Measurements from ENCODE around the gene KANSL1. TPM values are rescaled to one million over a fixed set of nuclear protein-coding genes. Genes with fewer than 3 reads are reported as not detected.

The KANSL1 gene
- total RNA-seq, 1 experiment from 2014 or later: 67.1 TPM

DNA sequence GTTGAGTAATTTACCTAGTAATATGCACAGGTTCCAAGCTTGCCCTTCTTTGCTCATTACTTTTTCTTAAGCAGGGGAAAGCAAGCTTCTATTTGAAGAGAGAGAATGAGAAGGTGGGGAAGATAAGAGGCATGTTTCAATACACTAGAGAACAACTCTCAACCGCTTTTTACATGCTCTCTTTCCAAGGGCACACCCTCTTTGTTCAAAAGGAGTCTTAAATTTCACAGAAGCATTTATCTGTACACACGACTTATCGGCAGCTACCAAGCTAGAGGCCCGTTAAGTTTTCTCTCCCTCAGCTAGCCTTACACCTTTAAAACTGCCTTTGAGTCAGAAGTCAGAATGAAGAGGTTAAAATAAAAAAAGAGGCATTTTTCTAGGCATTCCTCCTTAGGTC is 114.6 kb downstream of the KANSL1 start:
- Mint-ChIP-seq H3K4me1 (ENCODE audit: insufficient read depth, unreplicated experiment) (peaks cover 34% of the 10 kb centered on the region), H3K27me3 (ENCODE audit: insufficient read depth, unreplicated experiment) (no peaks in the 10 kb centered on the region), H3K36me3 (ENCODE audit: insufficient read depth, unreplicated experiment) (peaks cover 55% of the 10 kb centered on the region), H3K27ac (ENCODE audit: low read depth, unreplicated experiment) (no peak overlapping the region), H3K4me3 (ENCODE audit: unreplicated experiment) (no peak overlapping the region), H3K9me3 (ENCODE audit: unreplicated experiment) (no peaks in the 10 kb centered on the region)
- intact Hi-C loops (cut with micrococcal nuclease): no loop called here
- BruUV-seq (replicated peaks): no TSS peak
- TF ChIP-seq, protein P1, sequence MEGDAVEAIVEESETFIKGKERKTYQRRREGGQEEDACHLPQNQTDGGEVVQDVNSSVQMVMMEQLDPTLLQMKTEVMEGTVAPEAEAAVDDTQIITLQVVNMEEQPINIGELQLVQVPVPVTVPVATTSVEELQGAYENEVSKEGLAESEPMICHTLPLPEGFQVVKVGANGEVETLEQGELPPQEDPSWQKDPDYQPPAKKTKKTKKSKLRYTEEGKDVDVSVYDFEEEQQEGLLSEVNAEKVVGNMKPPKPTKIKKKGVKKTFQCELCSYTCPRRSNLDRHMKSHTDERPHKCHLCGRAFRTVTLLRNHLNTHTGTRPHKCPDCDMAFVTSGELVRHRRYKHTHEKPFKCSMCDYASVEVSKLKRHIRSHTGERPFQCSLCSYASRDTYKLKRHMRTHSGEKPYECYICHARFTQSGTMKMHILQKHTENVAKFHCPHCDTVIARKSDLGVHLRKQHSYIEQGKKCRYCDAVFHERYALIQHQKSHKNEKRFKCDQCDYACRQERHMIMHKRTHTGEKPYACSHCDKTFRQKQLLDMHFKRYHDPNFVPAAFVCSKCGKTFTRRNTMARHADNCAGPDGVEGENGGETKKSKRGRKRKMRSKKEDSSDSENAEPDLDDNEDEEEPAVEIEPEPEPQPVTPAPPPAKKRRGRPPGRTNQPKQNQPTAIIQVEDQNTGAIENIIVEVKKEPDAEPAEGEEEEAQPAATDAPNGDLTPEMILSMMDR (IDR thresholded peaks at IDR 0.05; ENCODE audit: unreplicated experiment): no peak
- CTCF ChIA-PET: interaction anchor here (0.9 kb wide), 1 partner anchor 30 kb away, joined by 3 read pairs; no protein-coding TSS in a partner anchor
- no peak for DNase-seq (ENCODE audit: unreplicated experiment)
- POLR2A ChIA-PET: interaction anchor here (0.7 to 2.1 kb wide), 2 partner anchors 15 to 24 kb away, joined by 3 to 8 read pairs; no protein-coding TSS in a partner anchor

DNA sequence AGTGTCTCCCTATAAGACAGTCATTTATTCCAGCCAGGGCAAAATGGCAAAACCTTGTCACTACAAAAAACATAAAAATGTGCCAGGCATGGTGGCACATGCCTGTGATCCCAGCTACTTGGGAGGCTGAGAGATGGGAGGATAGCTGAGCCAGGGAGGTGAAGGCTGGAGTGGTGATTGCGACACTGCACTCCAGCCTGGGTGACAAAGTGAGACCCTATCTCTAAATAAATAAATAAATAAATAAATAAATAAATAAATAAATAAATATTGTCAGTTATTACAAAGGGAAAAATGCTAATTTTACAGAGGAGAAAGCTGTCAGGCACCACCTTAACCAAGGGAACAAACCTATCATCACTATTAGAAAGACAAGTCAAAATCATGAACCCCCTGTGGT is 118.7 kb downstream of the KANSL1 start:
- Mint-ChIP-seq H3K36me3 (ENCODE audit: insufficient read depth, unreplicated experiment) (peaks cover 34% of the 10 kb centered on the region), H3K4me3 (ENCODE audit: unreplicated experiment) (no peak overlapping the region), H3K4me1 (ENCODE audit: insufficient read depth, unreplicated experiment) (peaks cover 15% of the 10 kb centered on the region), H3K9me3 (ENCODE audit: unreplicated experiment) (no peaks in the 10 kb centered on the region), H3K27ac (ENCODE audit: low read depth, unreplicated experiment) (no peak overlapping the region), H3K27me3 (ENCODE audit: insufficient read depth, unreplicated experiment) (no peaks in the 10 kb centered on the region)
- TF ChIP-seq, protein P1 (IDR thresholded peaks at IDR 0.05; ENCODE audit: unreplicated experiment): no peak
- CTCF ChIA-PET: no interaction called here
- POLR2A ChIA-PET: interaction anchor here (0.5 to 1.2 kb wide), 5 partner anchors 11 to 106 kb away, joined by 3 read pairs; no protein-coding TSS in a partner anchor
- BruUV-seq (replicated peaks): no TSS peak
- DNase-seq (ENCODE audit: unreplicated experiment): no peak
- intact Hi-C loops (cut with micrococcal nuclease): no loop called here

DNA sequence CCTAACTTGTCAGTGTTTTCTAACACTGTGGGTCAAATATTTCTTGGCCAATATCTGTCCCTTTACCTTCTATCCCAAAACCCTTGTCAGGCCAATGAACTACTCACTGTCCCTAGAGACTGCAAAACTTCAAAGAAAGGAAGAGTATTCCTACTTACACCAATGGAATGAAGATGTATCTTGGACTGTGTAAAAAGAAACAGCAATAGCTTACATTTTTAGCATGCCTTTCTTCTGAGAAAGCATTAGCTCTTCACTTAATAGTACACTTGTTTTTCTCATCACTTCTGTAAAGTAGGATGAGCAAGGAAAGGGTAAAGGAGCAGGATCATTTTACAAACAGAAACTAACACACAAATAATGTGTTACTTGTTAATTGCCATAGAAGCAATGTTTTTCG is 120.2 kb downstream of the KANSL1 start:
- intact Hi-C loops (cut with micrococcal nuclease): no loop called here
- ChIA-PET POLR2A (interaction anchor here (0.9 to 1.4 kb wide), 3 partner anchors 8 to 14 kb away, joined by 3 to 4 read pairs (median 3); no protein-coding TSS in a partner anchor), CTCF (no interaction called here)
- DNase-seq (ENCODE audit: unreplicated experiment): no peak
- Mint-ChIP-seq H3K4me3 (ENCODE audit: unreplicated experiment) (no peak overlapping the region), H3K27ac (ENCODE audit: low read depth, unreplicated experiment) (no peak overlapping the region), H3K27me3 (ENCODE audit: insufficient read depth, unreplicated experiment) (no peaks in the 10 kb centered on the region), H3K4me1 (ENCODE audit: insufficient read depth, unreplicated experiment) (peaks cover 14% of the 10 kb centered on the region), H3K36me3 (ENCODE audit: insufficient read depth, unreplicated experiment) (peaks cover 22% of the 10 kb centered on the region), H3K9me3 (ENCODE audit: unreplicated experiment) (no peaks in the 10 kb centered on the region)
- TF ChIP-seq, protein P1 (IDR thresholded peaks at IDR 0.05; ENCODE audit: unreplicated experiment): no peak
- no TSS peak for BruUV-seq (replicated peaks)

DNA sequence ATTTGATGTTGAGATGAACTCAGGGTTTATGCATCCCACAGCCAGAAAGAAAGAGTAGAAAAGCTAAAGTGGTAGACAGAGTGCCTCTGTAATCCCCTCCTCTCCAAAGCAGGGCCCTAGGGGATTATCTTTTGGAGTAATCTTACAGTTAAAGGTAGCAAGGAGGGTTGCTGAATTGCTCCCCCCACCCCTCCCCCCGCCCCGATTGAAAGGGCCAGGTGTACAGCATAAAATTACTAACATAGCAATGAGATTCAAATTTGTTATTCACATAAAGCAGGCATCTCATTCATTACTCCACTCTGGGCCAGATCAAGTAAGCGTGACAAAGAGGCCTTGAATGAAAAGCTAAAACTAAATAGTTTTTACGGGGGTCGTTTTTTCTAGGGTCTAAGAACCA is 121.4 kb downstream of the KANSL1 start:
- ChIA-PET POLR2A (interaction anchor here (1.1 to 1.3 kb wide), 2 partner anchors 16 to 121 kb away, joined by 3 to 5 read pairs; partner anchors contain the start of gene KANSL1), CTCF (interaction anchor here (0.7 kb wide), 1 partner anchor 86 kb away, joined by 4 read pairs; no protein-coding TSS in a partner anchor)
- H3K36me3 Mint-ChIP-seq (ENCODE audit: insufficient read depth, unreplicated experiment): peaks cover 18% of the 10 kb centered on the region
- BruUV-seq (replicated peaks): no TSS peak
- H3K9me3 Mint-ChIP-seq (ENCODE audit: unreplicated experiment): no peaks in the 10 kb centered on the region
- no peak for DNase-seq (ENCODE audit: unreplicated experiment)
- H3K4me3 Mint-ChIP-seq (ENCODE audit: unreplicated experiment): no peak overlapping the region
- TF ChIP-seq, protein P1 (IDR thresholded peaks at IDR 0.05; ENCODE audit: unreplicated experiment): no peak
- H3K4me1 Mint-ChIP-seq (ENCODE audit: insufficient read depth, unreplicated experiment): peaks cover 14% of the 10 kb centered on the region
- no peak overlapping the region for H3K27ac Mint-ChIP-seq (ENCODE audit: low read depth, unreplicated experiment)
- H3K27me3 Mint-ChIP-seq (ENCODE audit: insufficient read depth, unreplicated experiment): no peaks in the 10 kb centered on the region
- intact Hi-C loops (cut with micrococcal nuclease): no loop called here
